H1 (cell line): ENCODE measurements around the gene OSBPL6. TPM values are rescaled to one million over a fixed set of nuclear protein-coding genes. Genes with fewer than 3 reads are reported as not detected.

Experiments
- CTCF ChIA-PET: fragments of 300-600 bp; sonication (Branson Sonifier 250); formaldehyde crosslinking; loops from one replicate; lab custom pipeline; 2021; ENCODE audit not compliant: partially characterized antibody; lab: Charles Lee
- POLR2A ChIA-PET: fragments of 300-600 bp; sonication (Branson Sonifier 250); formaldehyde crosslinking; loops from one replicate; lab custom pipeline; 2021; ENCODE audit warnings: inconsistent platforms; ENCODE audit not compliant: partially characterized antibody; lab: Charles Lee
- DNase-seq, 2 experiments: peaks; one replicate each; pipeline versions ENCODE4 v3.0.0 to v3.0.0-alpha.2; 2010 to 2022; ENCODE audit warnings: low spot score in 2 of 2, low read depth in 1 of 2, mixed read lengths in 1 of 2
- FAIRE-seq: peaks from 2 replicates; lab custom pipeline; 2011; peaks lifted over from hg19 to GRCh38; lab: Jason Lieb, UNC
- H2AFZ ChIP-seq: 2 replicates; pipeline ENCODE4 v1.8.1; 2012; ENCODE audit warnings: low read length, inconsistent platforms
- H2AK5ac ChIP-seq: 2 replicates; pipeline ENCODE4 v1.6.1; 2013; ENCODE audit warnings: low read depth, low read length
- H2BK120ac ChIP-seq: replicated peaks from 2 replicates; pipeline ENCODE3; 2013; ENCODE audit warnings: low read depth, low read length, inconsistent platforms
- H2BK12ac ChIP-seq: 2 replicates; pipeline ENCODE4 v1.6.1; 2013; ENCODE audit warnings: low read depth, low read length
- H2BK15ac ChIP-seq: 2 replicates; pipeline ENCODE4 v1.6.1; 2013; ENCODE audit warnings: low read length
- H2BK20ac ChIP-seq: 2 replicates; pipeline ENCODE4 v1.6.1; 2013; ENCODE audit warnings: low read length
- H2BK5ac ChIP-seq: 2 replicates; pipeline ENCODE4 v1.6.1; 2013; ENCODE audit warnings: low read depth, low read length
- H3K14ac ChIP-seq: 2 replicates; pipeline ENCODE4 v1.6.1; 2013; ENCODE audit warnings: inconsistent platforms; ENCODE audit not compliant: insufficient read length
- H3K18ac ChIP-seq: 2 replicates; pipeline ENCODE4 v1.6.1; 2013; ENCODE audit warnings: low read length; ENCODE audit errors: extremely low read depth
- H3K23ac ChIP-seq: 2 replicates; pipeline ENCODE4 v1.6.1; 2013; ENCODE audit warnings: inconsistent platforms; ENCODE audit not compliant: insufficient read length
- H3K23me2 ChIP-seq: 2 replicates; pipeline ENCODE4 v1.6.1; 2013; ENCODE audit warnings: low read depth, low read length
- H3K27ac ChIP-seq: 2 replicates; pipeline ENCODE4 v1.6.1; 2011; ENCODE audit warnings: low read depth, low read length, inconsistent platforms
- H3K27me3 ChIP-seq, 4 experiments: replicated peaks in 1 of 4; 1 replicate in 1 of 4; 2 replicates in 3 of 4; pipeline versions ENCODE4 v1.6.1 to v1.8.1; 2011 to 2013; ENCODE audit warnings: low read length in 3 of 4, mild to moderate bottlenecking in 3 of 4, inconsistent platforms in 2 of 4, mixed read lengths in 2 of 4, moderate library complexity in 1 of 4; ENCODE audit not compliant: control insufficient read depth in 3 of 4, insufficient read depth in 3 of 4; ENCODE audit errors: extremely low read depth in 1 of 4
- H3K36me3 ChIP-seq, 4 experiments: 2 replicates each; pipeline versions ENCODE4 v1.6.1 to v1.8.1; 2011 to 2013; ENCODE audit warnings: mild to moderate bottlenecking in 4 of 4, low read length in 3 of 4, moderate library complexity in 2 of 4, control low read depth in 1 of 4, inconsistent platforms in 1 of 4; ENCODE audit not compliant: insufficient read depth in 4 of 4, control insufficient read depth in 2 of 4
- H3K4ac ChIP-seq: replicated peaks from 2 replicates; pipeline ENCODE3; 2013; ENCODE audit warnings: low read length, low read depth, mixed read lengths, inconsistent platforms; ENCODE audit not compliant: insufficient read length
- H3K4me1 ChIP-seq, 4 experiments: replicated peaks in 1 of 4; 1 replicate in 1 of 4; 2 replicates in 3 of 4; pipeline versions ENCODE4 v1.6.1 to v1.8.1; 2011 to 2013; ENCODE audit warnings: low read length in 3 of 4, inconsistent platforms in 2 of 4, mixed read lengths in 1 of 4; ENCODE audit not compliant: insufficient read depth in 4 of 4, control insufficient read depth in 3 of 4
- H3K4me2 ChIP-seq, 2 experiments: 2 replicates each; pipeline versions ENCODE4 v1.6.1 to v1.8.1; 2011 to 2013; ENCODE audit warnings: low read depth in 2 of 2, low read length in 2 of 2, control low read depth in 1 of 2, inconsistent platforms in 1 of 2, mild to moderate bottlenecking in 1 of 2; ENCODE audit not compliant: insufficient read depth in 1 of 2
- H3K4me3 ChIP-seq, 4 experiments: fragments of 200-600, 300-600 bp in 1 of 4; sonication (generic), shearing (Covaris generic), sonication (Bioruptor Twin) in 1 of 4; 2 replicates each; pipeline versions ENCODE4 v1.5.1 to v1.8.1; 2011 to 2016; ENCODE audit warnings: low read length in 4 of 4, low read depth in 3 of 4, control low read depth in 2 of 4, inconsistent platforms in 2 of 4, mild to moderate bottlenecking in 2 of 4, mixed read lengths in 1 of 4, moderate library complexity in 1 of 4; ENCODE audit not compliant: insufficient read depth in 2 of 4; ENCODE audit errors: extremely low read depth in 1 of 4
- H3K56ac ChIP-seq: replicated peaks from 2 replicates; pipeline ENCODE3; 2013; ENCODE audit warnings: low read depth, mild to moderate bottlenecking, mixed read lengths, low read length, inconsistent platforms; ENCODE audit not compliant: insufficient read length
- H3K79me1 ChIP-seq: 2 replicates; pipeline ENCODE4 v1.6.1; 2013; ENCODE audit warnings: low read depth, low read length, control low read depth
- H3K79me2 ChIP-seq, 2 experiments: 2 replicates each; pipeline versions ENCODE4 v1.6.1 to v1.8.1; 2012 to 2013; ENCODE audit warnings: low read length in 2 of 2, mild to moderate bottlenecking in 2 of 2, inconsistent platforms in 1 of 2; ENCODE audit not compliant: insufficient read depth in 2 of 2, control insufficient read depth in 1 of 2
- H3K9ac ChIP-seq, 4 experiments: replicated peaks in 1 of 4; 1 replicate in 1 of 4; 2 replicates in 3 of 4; pipeline versions ENCODE4 v1.6.1 to v1.8.1; 2011 to 2013; ENCODE audit warnings: low read depth in 3 of 4, low read length in 3 of 4, control low read depth in 2 of 4, mild to moderate bottlenecking in 2 of 4, moderate library complexity in 2 of 4, inconsistent platforms in 1 of 4; ENCODE audit errors: extremely low read depth in 1 of 4
- H3K9me3 ChIP-seq, 2 experiments: 2 replicates each; pipeline versions ENCODE4 v1.6.1 to v1.8.1; 2012 to 2013; ENCODE audit warnings: mild to moderate bottlenecking in 2 of 2, moderate library complexity in 2 of 2, control low read depth in 1 of 2, inconsistent platforms in 1 of 2, low read depth in 1 of 2, low read length in 1 of 2, mixed read lengths in 1 of 2; ENCODE audit not compliant: insufficient read depth in 2 of 2
- H4K20me1 ChIP-seq, 2 experiments: replicated peaks in 1 of 2; 2 replicates each; pipeline versions ENCODE3 to v1.8.1; 2011 to 2013; ENCODE audit warnings: inconsistent platforms in 2 of 2, low read length in 2 of 2, mild to moderate bottlenecking in 1 of 2; ENCODE audit not compliant: insufficient read depth in 2 of 2, control insufficient read depth in 1 of 2
- H4K5ac ChIP-seq: 2 replicates; pipeline ENCODE4 v1.6.1; 2013; ENCODE audit warnings: low read length, low read depth, mixed read lengths, inconsistent platforms; ENCODE audit not compliant: insufficient read length
- H4K8ac ChIP-seq: 2 replicates; pipeline ENCODE4 v1.8.0; 2013; ENCODE audit warnings: mild to moderate bottlenecking, moderate library complexity, low read length, inconsistent platforms; ENCODE audit not compliant: insufficient read depth; ENCODE audit errors: extremely low read depth
- H4K91ac ChIP-seq: replicated peaks from 2 replicates; pipeline ENCODE3; 2013; ENCODE audit warnings: low read length, mixed read lengths, inconsistent platforms; ENCODE audit not compliant: insufficient read length
- CBX8 ChIP-seq: fragments of 300-800, 300-1000 bp; sonication (generic); IDR thresholded peaks from 2 replicates; pipeline ENCODE4 v1.7.1; 2016; ENCODE audit warnings: low read depth, low read length, borderline replicate concordance
- E2F6 ChIP-seq: IDR thresholded peaks from 2 replicates; pipeline ENCODE4 v1.6.1; 2012; ENCODE audit warnings: inconsistent platforms
- POU5F1 ChIP-seq: IDR thresholded peaks from 2 replicates; pipeline ENCODE4 v1.6.1; 2011; ENCODE audit warnings: low read depth, mild to moderate bottlenecking, low read length, moderate library complexity
- RNF2 ChIP-seq: fragments of 200-900, 300-1000 bp; sonication (generic); IDR thresholded peaks from 2 replicates; pipeline ENCODE4 v1.7.1; 2016; ENCODE audit warnings: borderline replicate concordance, low read depth, mild to moderate bottlenecking, antibody characterized with exemption, low read length; ENCODE audit not compliant: poor library complexity, severe bottlenecking; ENCODE audit errors: missing control alignments
- SP4 ChIP-seq: IDR thresholded peaks from 2 replicates; pipeline ENCODE4 v1.6.1; 2012; ENCODE audit warnings: low read length, inconsistent platforms
- WGBS, 2 experiments: shearing (Covaris generic) in 1 of 2; methylation state at CpG; one replicate each; pipeline versions ENCODE4 v1.1.6 to v1.1.7; 2013 to 2015; ENCODE audit warnings: low lambda C conversion rate in 2 of 2, mixed read lengths in 2 of 2, inconsistent platforms in 1 of 2, low coverage in 1 of 2, missing lambda C conversion rate in 1 of 2; ENCODE audit not compliant: insufficient replicate concordance in 2 of 2, insufficient coverage in 1 of 2, insufficient read length in 1 of 2; ENCODE audit errors: extremely low coverage in 1 of 2, missing lambda C conversion rate in 1 of 2; 5-methylcytosine and 5-hydroxymethylcytosine counted together
- polyA plus RNA-seq, 7 experiments: library from polyadenylated mRNA; depleted of rRNA in 3 of 7; stranded (reverse) in 5 of 7; unstranded in 2 of 7; fragments of >200 nt in 5 of 7; fragments of 200-250 nt in 2 of 7; gene quantifications; 1 replicate in 5 of 7; 2 replicates in 1 of 7; 4 replicates in 1 of 7; pipeline versions ENCODE4 v1.2.1 to v1.2.3, GENCODE V29; 2011 to 2013; ENCODE audit warnings: missing spikeins in 2 of 7, mixed read lengths in 2 of 7
- total RNA-seq: library from RNA; stranded (reverse); fragmentation: NEBNext Ultra II Directional; extraction: Animal tissue kit (Norgen Biotek cat#: 25700); gene quantifications from 2 replicates; pipeline ENCODE4 v1.2.1, GENCODE V29; 2021

The OSBPL6 gene
- total and polyA plus RNA-seq, 2 of the 8 experiments (the other 6 are each of a cell fraction or from before 2014, with no cell fraction given), result 1.7 to 5.6 TPM

DNA sequence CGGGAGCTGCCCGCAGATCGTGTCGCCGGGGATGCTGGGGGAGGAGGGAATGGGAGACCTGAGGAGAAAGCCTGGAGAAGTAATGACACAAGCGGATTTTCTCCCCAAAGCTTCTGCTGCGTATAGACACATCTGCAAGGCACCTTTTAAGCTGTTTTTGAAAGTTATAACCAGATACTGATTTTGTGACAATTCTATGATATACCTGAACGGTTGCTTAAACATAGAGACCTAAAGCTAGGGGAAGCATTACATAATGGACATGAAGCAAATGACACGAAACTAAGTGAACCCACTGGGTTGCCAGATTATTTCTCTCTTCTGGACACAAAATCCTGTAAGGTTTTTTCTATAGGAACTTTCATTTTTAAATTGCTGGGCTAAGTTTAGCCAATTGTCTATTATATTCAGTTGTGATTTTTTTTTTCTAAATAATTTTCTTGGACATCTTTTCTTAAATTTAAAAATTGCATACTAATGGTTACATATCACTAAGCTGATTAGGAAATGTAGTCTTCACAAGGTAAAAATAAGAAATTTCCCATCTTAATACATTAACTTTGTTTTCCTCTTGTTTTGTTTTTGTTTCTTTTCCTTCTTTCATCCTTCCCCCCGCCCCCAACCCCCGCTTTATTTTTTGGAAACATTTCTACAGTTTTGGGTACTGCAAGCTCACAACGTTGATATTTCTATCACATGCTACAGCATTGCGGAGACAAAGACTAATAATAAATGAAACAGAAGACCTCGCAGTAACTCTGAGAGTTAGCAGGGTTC, 1.3 kb downstream of the OSBPL6 start:
- H2BK20ac ChIP-seq, result no peak overlapping the region
- peak overlapping the region; percentile 64 to 92 (median 72) for H3K4me3 ChIP-seq
- no peak overlapping the region for H3K4ac ChIP-seq
- CTCF ChIA-PET, result interaction anchor here (0.7 to 1.7 kb wide), 9 partner anchors 8 to 244 kb away, joined by 3 to 12 read pairs (median 3); no protein-coding TSS in a partner anchor
- DNase-seq, result no peak
- no peaks in the 10 kb centered on the region for H3K36me3 ChIP-seq
- H3K79me2 ChIP-seq, result no peaks in the 10 kb centered on the region
- peaks cover 9 to 40% (median 31%) of the 10 kb centered on the region in 4 experiments for H3K27me3 ChIP-seq
- no peak overlapping the region for H3K56ac ChIP-seq
- FAIRE-seq, result no peak
- H2BK12ac ChIP-seq, result no peak overlapping the region
- H2BK120ac ChIP-seq, result no peak overlapping the region
- H3K27ac ChIP-seq, result no peak overlapping the region
- no peak overlapping the region for H2BK15ac ChIP-seq
- H2AK5ac ChIP-seq, result no peak overlapping the region
- no peaks in the 10 kb centered on the region; a peak in 1 of 7 replicates for H3K4me1 ChIP-seq
- no peaks in the 10 kb centered on the region for H3K9me3 ChIP-seq
- peaks cover 16% of the 10 kb centered on the region; the same call in 1 of the 2 replicates for H3K23me2 ChIP-seq
- peak overlapping the region; percentile 86 to 92 for H3K4me2 ChIP-seq
- H4K8ac ChIP-seq, result no peak overlapping the region
- no peak overlapping the region for H4K91ac ChIP-seq
- peak overlapping the region in 2 of 4 experiments; percentile 16 to 31; a peak in 2 of 7 replicates for H3K9ac ChIP-seq
- H3K18ac ChIP-seq, result peak overlapping the region; percentile 76; the same call in 1 of the 2 replicates
- H2BK5ac ChIP-seq, result peak overlapping the region; percentile 52; the same call in 1 of the 2 replicates
- 17% methylated on average over 14 of the region's 14 CpGs; no CpG with 5 or more reads in 1 of the 2 experiments for WGBS, 2 experiments
- POLR2A ChIA-PET, result interaction anchor here (0.7 to 1.9 kb wide), 8 partner anchors 9 to 255 kb away, joined by 3 to 9 read pairs (median 4); partner anchors contain the start of genes PJVK and PRKRA
- H4K5ac ChIP-seq, result no peak overlapping the region
- H3K14ac ChIP-seq, result no peak overlapping the region
- H3K23ac ChIP-seq, result no peak overlapping the region
- H3K79me1 ChIP-seq, result no peaks in the 10 kb centered on the region
- no peak overlapping the region for H2AFZ ChIP-seq
- H4K20me1 ChIP-seq, result peaks cover 0 to 9% of the 10 kb centered on the region in 2 experiments
- no peak for TF ChIP-seq RNF2
- no peak for TF ChIP-seq E2F6
- TF ChIP-seq SP4, result no peak
- TF ChIP-seq CBX8, result no peak
- no peak for TF ChIP-seq POU5F1
